ENCODE results near the gene NUP214. TPM values are rescaled to one million over a fixed set of nuclear protein-coding genes. Genes with fewer than 3 reads are reported as not detected.

NUP214 gene
- polyA plus RNA-seq, 1 donor from 2014 or later = 15.0 TPM

DNA sequence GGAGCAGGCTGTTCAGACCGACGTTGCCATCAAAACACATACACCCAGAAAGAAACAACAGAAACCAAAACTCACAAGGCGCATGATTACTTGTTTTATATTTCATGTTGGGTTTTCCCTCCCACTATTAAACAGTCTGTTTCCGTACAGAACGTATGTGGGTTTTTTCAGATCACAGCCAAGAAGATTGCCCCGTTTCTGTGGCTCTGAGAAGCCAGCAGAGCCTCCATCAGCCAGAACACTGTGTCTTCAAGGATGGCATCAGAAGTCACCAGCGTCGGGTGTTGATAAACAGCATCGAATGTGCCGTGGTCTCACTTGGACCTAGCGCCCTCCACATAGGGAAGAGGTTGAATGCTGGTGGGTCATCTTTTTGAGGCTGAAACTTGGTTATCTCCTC, 108.2 kb downstream of the NUP214 start (continued):
- TF ChIP-seq, protein P1, sequence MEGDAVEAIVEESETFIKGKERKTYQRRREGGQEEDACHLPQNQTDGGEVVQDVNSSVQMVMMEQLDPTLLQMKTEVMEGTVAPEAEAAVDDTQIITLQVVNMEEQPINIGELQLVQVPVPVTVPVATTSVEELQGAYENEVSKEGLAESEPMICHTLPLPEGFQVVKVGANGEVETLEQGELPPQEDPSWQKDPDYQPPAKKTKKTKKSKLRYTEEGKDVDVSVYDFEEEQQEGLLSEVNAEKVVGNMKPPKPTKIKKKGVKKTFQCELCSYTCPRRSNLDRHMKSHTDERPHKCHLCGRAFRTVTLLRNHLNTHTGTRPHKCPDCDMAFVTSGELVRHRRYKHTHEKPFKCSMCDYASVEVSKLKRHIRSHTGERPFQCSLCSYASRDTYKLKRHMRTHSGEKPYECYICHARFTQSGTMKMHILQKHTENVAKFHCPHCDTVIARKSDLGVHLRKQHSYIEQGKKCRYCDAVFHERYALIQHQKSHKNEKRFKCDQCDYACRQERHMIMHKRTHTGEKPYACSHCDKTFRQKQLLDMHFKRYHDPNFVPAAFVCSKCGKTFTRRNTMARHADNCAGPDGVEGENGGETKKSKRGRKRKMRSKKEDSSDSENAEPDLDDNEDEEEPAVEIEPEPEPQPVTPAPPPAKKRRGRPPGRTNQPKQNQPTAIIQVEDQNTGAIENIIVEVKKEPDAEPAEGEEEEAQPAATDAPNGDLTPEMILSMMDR (IDR thresholded peaks at IDR 0.05; ENCODE audit: poor library complexity, severe bottlenecking) = no peak

- no peak for TF ChIP-seq POLR2AphosphoS5 (IDR thresholded peaks at IDR 0.05)
Observed at GRCh38 chr9:131233995-131234394, 108.6 kb downstream of the NUP214 start.

GRCh38 chr9:131234799-131235479, 109.6 kb downstream of the NUP214 start:
- H3K9me3 ChIP-seq (ENCODE audit: low read length) = no peaks in the 10 kb centered on the region
- H3K4me3 ChIP-seq (ENCODE audit: low read length) = no peak overlapping the region
- no peaks in the 10 kb centered on the region for H3K9me2 ChIP-seq (ENCODE audit: insufficient read depth, low read length)
- TF ChIP-seq TAF1 (IDR thresholded peaks at IDR 0.05; ENCODE audit: low read depth) (no peak), SMC3 (conservative IDR thresholded peaks at IDR 0.05; ENCODE audit: poor library complexity) (no peak), EP300 (conservative IDR thresholded peaks at IDR 0.05; ENCODE audit: poor library complexity, severe bottlenecking) (no peak)
- TF ChIP-seq, protein P2, sequence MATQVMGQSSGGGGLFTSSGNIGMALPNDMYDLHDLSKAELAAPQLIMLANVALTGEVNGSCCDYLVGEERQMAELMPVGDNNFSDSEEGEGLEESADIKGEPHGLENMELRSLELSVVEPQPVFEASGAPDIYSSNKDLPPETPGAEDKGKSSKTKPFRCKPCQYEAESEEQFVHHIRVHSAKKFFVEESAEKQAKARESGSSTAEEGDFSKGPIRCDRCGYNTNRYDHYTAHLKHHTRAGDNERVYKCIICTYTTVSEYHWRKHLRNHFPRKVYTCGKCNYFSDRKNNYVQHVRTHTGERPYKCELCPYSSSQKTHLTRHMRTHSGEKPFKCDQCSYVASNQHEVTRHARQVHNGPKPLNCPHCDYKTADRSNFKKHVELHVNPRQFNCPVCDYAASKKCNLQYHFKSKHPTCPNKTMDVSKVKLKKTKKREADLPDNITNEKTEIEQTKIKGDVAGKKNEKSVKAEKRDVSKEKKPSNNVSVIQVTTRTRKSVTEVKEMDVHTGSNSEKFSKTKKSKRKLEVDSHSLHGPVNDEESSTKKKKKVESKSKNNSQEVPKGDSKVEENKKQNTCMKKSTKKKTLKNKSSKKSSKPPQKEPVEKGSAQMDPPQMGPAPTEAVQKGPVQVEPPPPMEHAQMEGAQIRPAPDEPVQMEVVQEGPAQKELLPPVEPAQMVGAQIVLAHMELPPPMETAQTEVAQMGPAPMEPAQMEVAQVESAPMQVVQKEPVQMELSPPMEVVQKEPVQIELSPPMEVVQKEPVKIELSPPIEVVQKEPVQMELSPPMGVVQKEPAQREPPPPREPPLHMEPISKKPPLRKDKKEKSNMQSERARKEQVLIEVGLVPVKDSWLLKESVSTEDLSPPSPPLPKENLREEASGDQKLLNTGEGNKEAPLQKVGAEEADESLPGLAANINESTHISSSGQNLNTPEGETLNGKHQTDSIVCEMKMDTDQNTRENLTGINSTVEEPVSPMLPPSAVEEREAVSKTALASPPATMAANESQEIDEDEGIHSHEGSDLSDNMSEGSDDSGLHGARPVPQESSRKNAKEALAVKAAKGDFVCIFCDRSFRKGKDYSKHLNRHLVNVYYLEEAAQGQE (IDR thresholded peaks at IDR 0.05; ENCODE audit: borderline replicate concordance) = no peak
- H4K20me1 ChIP-seq (ENCODE audit: insufficient read depth) = no peaks in the 10 kb centered on the region
- H3K36me3 ChIP-seq (ENCODE audit: insufficient read depth, low read length) = no peaks in the 10 kb centered on the region
- H3K9ac ChIP-seq (ENCODE audit: low read length) = no peak overlapping the region
- H3F3A ChIP-seq (ENCODE audit: insufficient read depth, low read length, poor library complexity, severe bottlenecking) = no peaks in the 10 kb centered on the region
- H2AFZ ChIP-seq (ENCODE audit: low read depth, low read length) = no peak overlapping the region
- H3K79me2 ChIP-seq (replicated peaks; ENCODE audit: insufficient read depth, low read length) = no peaks in the 10 kb centered on the region
- no peak overlapping the region for H3K27ac ChIP-seq (ENCODE audit: low read length)
- no peaks in the 10 kb centered on the region for H3K27me3 ChIP-seq (ENCODE audit: insufficient read depth, low read depth, low read length)
- H3K4me2 ChIP-seq (ENCODE audit: low read length) = no peak overlapping the region

More at GRCh38 chr9:131233995-131234394, 108.6 kb downstream of the NUP214 start:
- Histone ChIP-seq H3K9me3 (ENCODE audit: low read length) (no peaks in the 10 kb centered on the region), H3K4me2 (ENCODE audit: low read length) (no peak overlapping the region), H3K79me2 (replicated peaks; ENCODE audit: insufficient read depth, low read length) (no peaks in the 10 kb centered on the region), H3K4me3 (ENCODE audit: low read length) (no peak overlapping the region), H4K20me1 (ENCODE audit: insufficient read depth) (no peaks in the 10 kb centered on the region), H2AFZ (ENCODE audit: low read depth, low read length) (no peak overlapping the region), H3K27me3 (ENCODE audit: insufficient read depth, low read depth, low read length) (no peaks in the 10 kb centered on the region), H3F3A (ENCODE audit: insufficient read depth, low read length, poor library complexity, severe bottlenecking) (no peaks in the 10 kb centered on the region), H3K36me3 (ENCODE audit: insufficient read depth, low read length) (no peaks in the 10 kb centered on the region), H3K27ac (ENCODE audit: low read length) (no peak overlapping the region), H3K9ac (ENCODE audit: low read length) (no peak overlapping the region), H3K9me2 (ENCODE audit: insufficient read depth, low read length) (no peaks in the 10 kb centered on the region)

- Histone ChIP-seq H2AFZ (ENCODE audit: low read depth, low read length) (no peak overlapping the region), H3K79me2 (replicated peaks; ENCODE audit: insufficient read depth, low read length) (no peaks in the 10 kb centered on the region), H3K4me3 (ENCODE audit: low read length) (no peak overlapping the region), H3K27ac (ENCODE audit: low read length) (no peak overlapping the region), H3F3A (ENCODE audit: insufficient read depth, low read length, poor library complexity, severe bottlenecking) (no peaks in the 10 kb centered on the region), H3K27me3 (ENCODE audit: insufficient read depth, low read depth, low read length) (no peaks in the 10 kb centered on the region), H3K9me3 (ENCODE audit: low read length) (no peaks in the 10 kb centered on the region), H3K9me2 (ENCODE audit: insufficient read depth, low read length) (no peaks in the 10 kb centered on the region), H3K4me2 (ENCODE audit: low read length) (no peak overlapping the region), H4K20me1 (ENCODE audit: insufficient read depth) (no peaks in the 10 kb centered on the region), H3K9ac (ENCODE audit: low read length) (no peak overlapping the region), H3K36me3 (ENCODE audit: insufficient read depth, low read length) (no peaks in the 10 kb centered on the region)
- TF ChIP-seq EZH2 (IDR thresholded peaks at IDR 0.05; ENCODE audit: borderline replicate concordance, insufficient read depth, low read length, poor library complexity, severe bottlenecking) (no peak), EP300 (conservative IDR thresholded peaks at IDR 0.05; ENCODE audit: poor library complexity, severe bottlenecking) (no peak), MXI1 (conservative IDR thresholded peaks at IDR 0.05; ENCODE audit: poor library complexity, severe bottlenecking) (no peak), TAF1 (IDR thresholded peaks at IDR 0.05; ENCODE audit: low read depth) (no peak), POLR2AphosphoS5 (IDR thresholded peaks at IDR 0.05) (no peak), SMC3 (conservative IDR thresholded peaks at IDR 0.05; ENCODE audit: poor library complexity) (no peak)
- TF ChIP-seq, protein P2 (IDR thresholded peaks at IDR 0.05; ENCODE audit: borderline replicate concordance) = no peak
- TF ChIP-seq, protein P1 (IDR thresholded peaks at IDR 0.05; ENCODE audit: poor library complexity, severe bottlenecking) = no peak
Observed at GRCh38 chr9:131235480-131235851, 110.1 kb downstream of the NUP214 start.
